CD4-positive, alpha-beta T cell treated with Interleukin-21 for 1 hour (primary cell): ENCODE results near the gene FEV.

Experiments used
- DNase-seq: peaks from one replicate; pipeline ENCODE4 v3.0.0-alpha.2; 2020

Gene FEV

GRCh38 chr2:219016721-219017120 is 31.7 kb upstream of the FEV start:
- DNase-seq: no peak

GRCh38 chr2:219010873-219011272 is 25.9 kb upstream of the FEV start:
- DNase-seq: no peak

- DNase-seq: no peak
Observed at GRCh38 chr2:219010162-219010756, 25.3 kb upstream of the FEV start.

- DNase-seq: no peak
Observed at GRCh38 chr2:219009294-219009693, 24.3 kb upstream of the FEV start.

DNA sequence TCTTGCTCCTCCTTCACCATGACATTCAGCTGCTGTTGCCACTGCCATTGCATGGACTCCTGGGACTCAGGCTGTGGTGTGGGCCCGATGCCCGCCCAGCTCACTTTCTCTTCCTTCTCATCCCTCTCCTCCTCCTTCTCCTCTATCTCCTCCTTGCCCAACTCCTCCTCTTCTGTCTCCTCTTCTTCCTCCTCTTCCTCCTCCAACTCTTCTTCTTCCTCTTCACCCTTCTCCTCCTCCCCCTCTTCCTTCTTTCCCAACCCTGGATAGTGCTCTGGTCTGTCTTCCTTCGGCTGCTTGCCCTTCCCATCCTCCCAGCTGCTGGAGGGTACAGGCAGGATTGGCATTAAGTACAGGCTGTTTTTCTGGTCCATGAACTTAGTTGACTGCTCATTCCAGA is 19.0 kb upstream of the FEV start:
- no peak for DNase-seq

GRCh38 chr2:219003267-219003634 is 18.3 kb upstream of the FEV start:
- DNase-seq: no peak

DNA sequence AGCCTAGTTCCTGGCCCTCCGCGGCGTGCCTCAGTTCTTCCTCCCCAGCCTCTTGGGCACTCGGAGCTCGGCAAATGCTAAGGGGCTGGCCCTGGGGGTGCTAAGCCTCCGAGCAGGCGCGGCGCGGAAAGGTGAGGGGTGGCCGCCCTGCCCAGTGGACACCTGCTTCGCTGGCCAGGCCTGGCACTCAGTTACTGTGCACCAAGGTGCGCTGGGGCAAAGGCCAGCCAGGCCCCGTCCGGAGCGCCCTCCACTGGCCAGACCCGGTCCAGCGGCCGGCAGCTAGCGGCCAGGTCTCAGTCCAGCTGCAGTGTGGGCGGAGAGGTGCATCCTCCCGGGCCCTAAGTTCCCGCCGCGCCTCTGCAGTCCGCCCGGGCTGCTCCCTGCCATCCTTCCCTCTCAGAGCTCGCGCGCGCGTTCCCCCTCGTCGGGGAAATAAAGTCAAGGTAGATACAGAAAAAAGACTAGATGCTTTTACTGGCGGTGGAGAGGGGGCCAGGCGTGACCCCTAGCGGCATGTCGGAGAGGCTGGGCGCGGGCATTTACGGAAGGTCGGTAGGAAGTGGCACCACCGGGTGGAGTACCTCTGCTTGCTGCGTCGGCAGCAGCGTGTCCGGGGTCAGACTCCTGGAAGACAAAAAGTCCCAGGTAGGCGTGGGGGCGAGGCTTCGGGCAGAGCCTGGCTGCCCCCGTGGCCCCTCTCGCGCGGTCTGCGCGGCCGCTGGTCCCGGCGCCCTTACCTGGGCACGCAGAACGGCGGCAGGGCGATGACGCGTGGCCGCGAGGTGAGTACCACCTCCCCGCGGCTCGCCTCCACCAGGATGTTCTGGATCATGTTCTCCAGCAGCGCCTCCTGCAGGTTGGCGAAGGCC is 17.6 kb upstream of the FEV start:
- peak; percentile 43 for DNase-seq

DNA sequence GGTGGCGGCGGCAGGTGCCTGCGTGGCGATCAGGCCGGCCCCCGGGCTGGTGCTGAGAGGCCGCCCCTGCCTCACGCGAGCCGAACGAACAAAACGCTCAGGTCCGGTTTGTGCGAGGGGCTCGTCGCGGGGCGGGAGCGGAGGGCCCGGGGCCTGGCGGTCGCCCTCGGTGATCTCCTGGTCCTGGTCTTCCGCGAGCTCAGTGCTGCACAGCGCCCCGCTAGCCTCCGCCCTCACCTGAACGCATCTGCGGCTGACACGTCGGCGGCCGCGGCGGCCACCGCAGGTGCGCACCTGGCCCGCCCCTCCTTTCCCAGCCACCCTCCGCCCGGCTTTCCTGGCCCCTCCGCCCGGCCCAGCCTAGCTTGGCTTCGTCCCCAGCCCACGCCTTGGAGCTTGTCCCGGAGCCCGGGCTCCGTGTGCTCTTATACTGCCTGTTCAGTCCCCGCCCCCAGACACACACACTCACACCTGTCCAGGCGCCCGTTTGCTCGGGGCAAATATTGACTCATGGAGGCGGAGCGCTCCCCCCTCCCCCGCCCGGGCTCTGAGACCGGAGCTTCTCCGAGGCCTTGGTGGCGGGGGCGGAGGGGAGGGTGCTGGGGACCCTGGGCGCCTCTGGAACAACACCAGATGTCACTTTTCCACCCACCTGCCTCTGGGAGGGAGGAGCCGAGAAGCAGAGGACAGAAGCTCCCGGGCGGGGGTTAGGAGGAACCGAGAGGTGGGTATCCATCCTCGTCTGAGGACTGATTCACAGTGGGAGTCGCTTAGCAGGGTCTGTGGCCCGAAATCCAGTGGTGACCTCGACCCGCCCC is 16.8 kb upstream of the FEV start:
- DNase-seq: no peak

DNA sequence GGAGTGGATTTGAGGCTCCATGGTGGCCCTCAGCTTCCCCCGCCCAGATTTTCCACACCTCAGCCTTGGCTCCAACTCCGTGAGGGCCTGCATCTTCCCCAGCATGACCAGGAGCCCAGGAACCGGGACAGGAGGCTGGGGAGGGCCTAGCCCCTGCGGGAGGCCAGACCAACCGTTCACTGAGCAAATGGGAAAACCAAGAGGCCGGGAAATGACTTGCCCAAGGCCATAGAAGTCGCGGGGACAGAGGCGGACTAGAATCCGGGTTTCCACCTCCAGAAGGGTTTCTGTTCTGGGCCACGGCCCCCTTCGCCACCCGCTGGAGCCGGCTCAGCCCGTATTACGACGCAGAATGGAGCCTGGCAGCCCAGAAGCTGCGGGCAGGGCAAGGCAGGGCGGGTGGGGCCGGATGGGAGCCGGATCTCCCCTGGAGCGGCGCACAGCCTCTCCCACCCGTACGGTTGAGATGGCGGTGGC is 16.2 kb upstream of the FEV start:
- DNase-seq: no peak

DNA sequence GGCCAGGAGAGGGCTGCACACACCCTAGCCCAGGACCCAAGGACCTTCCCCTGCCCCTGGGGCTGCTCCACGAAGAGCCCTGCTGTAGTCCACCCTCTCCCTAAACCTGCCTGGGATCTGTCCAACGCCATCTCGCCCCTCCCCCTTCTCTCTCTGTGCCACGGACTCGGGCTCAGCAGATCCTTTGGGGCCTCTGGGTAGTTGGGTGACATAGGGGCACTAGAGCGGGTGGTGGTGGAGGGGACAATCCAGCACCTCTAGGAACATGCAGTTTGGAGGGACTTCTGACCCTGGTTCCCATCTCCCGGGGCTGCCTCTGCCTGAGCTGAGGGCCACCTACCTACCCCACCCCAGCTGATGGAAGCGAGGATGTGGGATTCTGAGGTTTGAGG is 15.6 kb upstream of the FEV start:
- no peak for DNase-seq

DNA sequence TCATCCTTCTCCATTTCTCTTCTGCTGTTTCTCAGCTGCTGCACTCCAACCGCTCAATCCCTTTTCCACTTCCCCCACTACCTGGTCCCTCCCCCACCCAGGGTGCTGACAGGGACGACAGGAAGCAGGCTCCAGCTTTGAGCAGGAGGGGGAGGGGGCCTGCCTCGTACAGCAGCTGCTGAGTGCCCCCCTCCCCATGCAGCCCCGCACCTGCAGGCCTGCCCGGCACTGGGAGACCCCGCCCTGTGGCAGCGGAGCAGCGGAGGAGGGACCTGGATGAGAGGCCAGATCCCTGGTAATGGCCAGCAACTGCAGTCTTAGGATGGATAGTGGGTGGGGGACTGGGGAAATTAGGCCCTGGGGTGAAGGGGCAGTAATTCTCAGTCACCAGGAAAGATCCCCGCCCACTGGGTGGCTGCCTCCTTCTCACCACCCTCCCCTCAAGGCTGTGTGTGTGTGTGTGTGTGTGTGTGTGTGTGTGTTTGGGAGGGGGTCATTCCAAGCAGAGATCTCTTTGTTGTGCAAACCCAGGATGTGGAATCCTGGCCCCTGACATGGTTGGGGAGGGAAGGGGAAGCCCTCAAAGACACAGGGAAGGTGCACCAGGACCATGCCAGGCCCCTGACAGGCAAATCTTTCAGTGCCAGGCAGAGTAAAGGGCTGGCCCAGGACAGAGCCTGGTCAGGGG is 15.0 kb upstream of the FEV start:
- no peak for DNase-seq

- DNase-seq: no peak
Observed at GRCh38 chr2:218999021-218999880, 14.3 kb upstream of the FEV start.

- DNase-seq: no peak
Observed at GRCh38 chr2:218998414-218999002, 13.5 kb upstream of the FEV start.

DNA sequence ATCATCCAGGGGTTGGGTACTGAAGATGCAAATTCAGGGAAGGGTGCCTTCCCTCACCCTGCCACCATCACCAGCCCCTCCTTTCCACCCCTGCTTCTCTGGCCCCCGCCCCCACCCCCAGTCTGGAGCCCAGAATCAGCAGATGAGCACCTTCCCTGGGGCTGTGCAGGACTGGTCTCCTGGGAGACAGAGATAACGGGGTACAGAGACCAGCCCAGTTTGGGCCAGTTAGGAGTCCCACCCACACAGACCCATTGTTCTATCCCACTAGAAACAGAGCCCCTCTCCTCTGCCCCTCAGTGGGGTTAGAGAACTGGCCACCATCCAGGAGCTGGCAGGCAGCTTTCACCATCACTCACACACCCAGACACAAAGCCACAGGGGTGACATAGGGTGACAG is 12.7 kb upstream of the FEV start:
- no peak for DNase-seq

DNA sequence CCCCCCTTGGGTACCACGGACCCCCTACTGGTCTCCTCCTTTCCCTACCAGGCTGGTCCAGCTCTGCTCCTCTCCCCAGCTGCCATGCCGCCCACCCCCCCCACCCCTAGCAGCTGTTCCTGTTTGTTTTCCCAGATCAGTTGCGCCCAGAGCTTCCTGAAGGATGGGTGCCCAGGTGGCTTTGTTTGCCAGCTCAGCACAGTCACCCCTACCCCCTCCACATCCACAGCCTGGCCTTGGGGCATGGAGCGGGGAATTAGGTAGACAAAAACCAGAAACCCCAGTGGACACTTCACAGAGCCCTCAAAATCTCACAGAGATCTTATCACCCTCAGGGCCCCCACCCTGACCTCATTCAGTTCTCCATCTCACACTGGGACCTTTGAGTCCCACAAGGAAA is 12.0 kb upstream of the FEV start:
- no peak for DNase-seq

DNA sequence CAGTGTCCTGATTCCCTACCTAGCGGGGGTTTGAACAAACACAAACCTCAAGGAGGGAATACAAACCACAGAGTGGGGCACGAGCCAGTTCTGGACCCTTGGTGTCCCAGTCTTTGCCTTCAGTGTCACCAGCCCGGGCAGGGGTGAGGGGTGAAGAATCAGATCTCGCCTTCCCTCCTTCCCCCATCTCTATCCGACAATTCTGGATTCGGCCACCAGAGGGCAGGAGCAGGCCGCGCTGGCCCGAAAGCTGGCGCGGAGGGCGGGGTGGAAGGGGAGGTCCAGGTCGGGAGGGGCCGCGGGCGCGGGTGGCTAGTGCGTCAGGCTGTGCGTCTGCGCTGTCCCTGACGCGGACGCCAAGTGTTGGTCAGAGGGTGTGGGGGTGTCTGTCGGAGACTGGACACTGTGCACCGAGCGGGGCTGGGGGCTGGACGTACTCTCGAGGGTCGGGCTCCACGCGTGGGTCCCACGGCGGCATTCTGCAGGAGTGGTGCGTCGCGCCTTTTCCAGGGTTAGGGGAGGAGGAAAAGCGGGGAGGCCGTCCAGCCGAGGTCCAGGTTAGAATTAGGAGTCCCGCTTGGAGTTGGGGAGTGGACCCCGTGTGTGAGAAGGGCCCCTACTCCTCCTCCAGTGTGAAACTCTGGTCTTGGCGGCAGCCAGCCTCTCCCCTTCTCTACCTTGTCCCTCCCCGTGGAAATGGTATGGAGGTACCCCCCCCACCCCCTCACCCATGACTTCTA is 11.2 kb upstream of the FEV start:
- peak; percentile 80 for DNase-seq

- no peak for DNase-seq
Observed at GRCh38 chr2:218995561-218995960, 10.6 kb upstream of the FEV start.

DNA sequence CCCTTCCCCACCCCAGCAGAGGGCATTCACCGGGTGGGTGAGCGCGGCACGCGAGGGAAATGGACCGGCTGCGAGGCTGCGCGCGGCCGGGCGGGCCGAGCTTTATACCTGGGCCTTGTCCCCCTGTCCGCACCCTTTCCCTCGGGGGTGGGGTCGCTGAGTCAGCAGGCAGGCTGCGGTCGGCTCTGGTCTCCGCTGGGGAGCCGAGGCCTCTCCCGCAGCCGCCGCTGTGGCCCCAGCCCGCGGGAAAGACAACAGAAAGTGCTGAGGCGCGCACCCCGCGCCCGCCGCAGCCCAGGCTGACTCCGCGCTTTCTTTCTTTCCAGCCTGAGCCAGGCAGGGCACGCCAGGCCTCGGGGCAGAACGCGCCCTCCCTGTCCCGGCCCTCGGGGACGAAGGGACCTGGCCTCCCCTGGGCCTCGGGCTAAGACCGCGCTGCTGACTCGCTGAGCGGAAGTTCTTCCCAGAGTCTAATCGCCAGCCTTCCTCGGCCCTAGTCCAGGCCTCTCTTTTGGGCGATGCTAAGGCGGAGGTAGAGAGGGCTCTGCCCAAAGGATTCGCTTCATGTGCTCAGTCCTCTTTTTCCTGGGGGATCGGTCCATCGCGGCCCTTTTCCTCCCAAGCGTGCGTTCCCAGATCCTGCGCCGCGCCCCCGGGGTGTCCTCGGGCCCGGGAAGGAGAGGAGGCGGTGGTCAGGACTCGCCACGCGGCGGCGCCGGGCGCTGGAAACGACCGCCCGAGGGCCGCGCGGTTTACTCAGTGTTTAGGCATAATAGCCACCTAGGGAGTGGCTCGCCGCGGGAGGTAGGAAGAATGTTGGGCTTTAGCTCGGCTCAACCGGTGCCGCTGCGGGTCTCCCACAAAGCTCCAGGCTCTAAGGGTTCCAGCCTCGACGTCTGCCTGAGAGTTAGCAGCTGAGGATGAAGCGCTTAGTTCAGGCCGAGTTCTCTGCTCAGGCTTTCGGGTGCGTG is 8.6 kb upstream of the FEV start, which contains the start of gene CRYBA2:
CRYBA2 (minus strand) TSS at position 78 of the 971 bp plus-strand sequence. CDS start 246 bp downstream, outside the sequence.
- DNase-seq: no peak

DNA sequence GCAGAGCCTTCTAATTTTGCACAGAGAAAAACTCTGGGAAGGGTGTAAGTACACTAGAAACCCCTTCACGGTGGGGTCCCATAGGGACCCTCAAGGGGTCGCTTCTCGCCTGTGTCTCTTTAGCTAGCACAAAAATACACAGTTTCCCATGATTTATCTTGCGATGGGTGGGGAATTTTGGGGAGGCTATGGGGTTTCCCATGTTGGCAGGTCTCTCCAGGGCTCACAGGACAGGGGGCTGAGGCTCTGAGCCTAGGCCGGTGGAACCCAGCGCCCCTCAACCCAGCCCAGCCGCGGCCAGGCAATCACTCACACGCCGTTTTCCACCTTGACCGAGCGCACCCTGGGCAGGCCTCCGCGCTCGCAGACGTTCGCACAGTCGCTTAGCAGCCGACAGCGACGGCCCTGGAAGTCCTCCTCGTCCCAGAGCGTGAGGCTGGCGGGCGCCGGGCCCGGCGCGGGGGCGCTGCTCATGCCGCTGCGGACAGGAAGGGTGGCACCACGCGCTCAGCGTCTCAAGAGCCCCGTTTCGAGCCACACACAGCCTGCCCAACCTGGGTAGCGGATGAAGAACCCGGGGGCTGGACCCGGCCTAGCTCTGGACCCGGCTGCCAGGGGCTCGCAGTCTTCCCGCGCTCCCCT is 7.8 kb upstream of the FEV start:
- no peak for DNase-seq
